ENCODE results near the gene CA4.

CA4 gene

DNA sequence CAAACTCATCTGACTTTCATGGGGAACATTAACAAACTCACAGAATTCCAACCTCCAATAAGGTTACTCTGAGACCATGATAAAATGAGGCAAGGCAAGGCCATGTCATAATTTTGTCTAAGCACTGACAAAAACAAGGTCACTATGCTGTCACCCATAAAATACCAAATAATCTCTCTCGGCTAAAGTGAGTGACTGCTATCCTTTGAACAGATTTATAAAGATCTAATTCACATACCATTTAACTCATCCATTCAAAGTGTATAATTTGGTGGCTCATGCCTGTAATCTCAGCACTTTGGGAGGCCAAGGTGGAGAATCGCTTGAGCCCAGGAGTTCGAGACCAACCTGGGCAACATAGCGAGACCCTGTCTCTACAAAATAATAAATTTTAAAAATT lies 20.6 kb upstream of the CA4 start:
- no peak overlapping the region for H3K27ac ChIP-seq (ENCODE audit: low read depth, low read length, poor library complexity, severe bottlenecking)
- no peaks in the 10 kb centered on the region for H4K20me1 ChIP-seq (ENCODE audit: insufficient read depth, low read length)
- H3K4me2 ChIP-seq (ENCODE audit: low read length): no peak overlapping the region
- no peaks in the 10 kb centered on the region for H3K9me3 ChIP-seq (ENCODE audit: low read length)
- no peak overlapping the region for H3K9ac ChIP-seq (ENCODE audit: low read length)
- no peaks in the 10 kb centered on the region for H3F3A ChIP-seq (ENCODE audit: insufficient read depth, low read length)
- no peaks in the 10 kb centered on the region for H3K79me2 ChIP-seq (ENCODE audit: insufficient read depth, low read length)
- no peaks in the 10 kb centered on the region for H3K9me2 ChIP-seq (ENCODE audit: low read depth, low read length)
- H2AFZ ChIP-seq (ENCODE audit: low read length): no peak overlapping the region
- no peaks in the 10 kb centered on the region for H3K36me3 ChIP-seq (ENCODE audit: insufficient read depth, low read length)
- peaks cover 4% of the 10 kb centered on the region for H3K4me1 ChIP-seq (ENCODE audit: insufficient read depth, low read length, severe bottlenecking)
- no peak overlapping the region for H3K4me3 ChIP-seq (ENCODE audit: low read depth, low read length, poor library complexity, severe bottlenecking)
- H3K27me3 ChIP-seq (ENCODE audit: insufficient read depth, low read length): peaks cover 5% of the 10 kb centered on the region; the same call in 1 of the 2 replicates
- TF ChIP-seq EZH2 (IDR thresholded peaks at IDR 0.05; ENCODE audit: borderline replicate concordance, low read length): no peak
- TF ChIP-seq, protein P1, sequence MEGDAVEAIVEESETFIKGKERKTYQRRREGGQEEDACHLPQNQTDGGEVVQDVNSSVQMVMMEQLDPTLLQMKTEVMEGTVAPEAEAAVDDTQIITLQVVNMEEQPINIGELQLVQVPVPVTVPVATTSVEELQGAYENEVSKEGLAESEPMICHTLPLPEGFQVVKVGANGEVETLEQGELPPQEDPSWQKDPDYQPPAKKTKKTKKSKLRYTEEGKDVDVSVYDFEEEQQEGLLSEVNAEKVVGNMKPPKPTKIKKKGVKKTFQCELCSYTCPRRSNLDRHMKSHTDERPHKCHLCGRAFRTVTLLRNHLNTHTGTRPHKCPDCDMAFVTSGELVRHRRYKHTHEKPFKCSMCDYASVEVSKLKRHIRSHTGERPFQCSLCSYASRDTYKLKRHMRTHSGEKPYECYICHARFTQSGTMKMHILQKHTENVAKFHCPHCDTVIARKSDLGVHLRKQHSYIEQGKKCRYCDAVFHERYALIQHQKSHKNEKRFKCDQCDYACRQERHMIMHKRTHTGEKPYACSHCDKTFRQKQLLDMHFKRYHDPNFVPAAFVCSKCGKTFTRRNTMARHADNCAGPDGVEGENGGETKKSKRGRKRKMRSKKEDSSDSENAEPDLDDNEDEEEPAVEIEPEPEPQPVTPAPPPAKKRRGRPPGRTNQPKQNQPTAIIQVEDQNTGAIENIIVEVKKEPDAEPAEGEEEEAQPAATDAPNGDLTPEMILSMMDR (IDR thresholded peaks at IDR 0.05; ENCODE audit: low read length): no peak

DNA sequence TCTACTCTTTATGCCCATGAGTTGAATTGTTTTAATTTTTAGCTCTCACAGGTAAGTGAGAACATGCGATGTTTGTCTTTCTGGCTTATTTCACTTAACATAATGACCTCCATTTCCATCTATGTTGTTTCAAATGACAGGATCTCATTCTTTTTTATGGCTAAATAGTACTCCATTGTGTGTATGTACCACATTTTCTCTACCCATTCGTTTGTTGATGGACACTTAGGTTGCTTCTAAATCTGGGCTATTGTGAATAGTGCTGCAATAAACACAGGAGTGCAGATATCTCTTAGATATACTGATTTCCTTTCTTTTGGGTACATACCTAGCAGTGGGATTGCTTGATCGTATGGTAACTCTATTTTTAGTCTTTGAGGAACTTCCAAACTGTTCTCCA lies 19.3 kb upstream of the CA4 start:
- Histone ChIP-seq H4K20me1 (ENCODE audit: insufficient read depth, low read length) (no peaks in the 10 kb centered on the region), H3K9me3 (ENCODE audit: low read length) (no peaks in the 10 kb centered on the region), H3K4me3 (ENCODE audit: low read depth, low read length, poor library complexity, severe bottlenecking) (no peak overlapping the region), H3K4me1 (ENCODE audit: insufficient read depth, low read length, severe bottlenecking) (peaks cover 17% of the 10 kb centered on the region), H3K27me3 (ENCODE audit: insufficient read depth, low read length) (peaks cover 5% of the 10 kb centered on the region; the same call in 1 of the 2 replicates), H2AFZ (ENCODE audit: low read length) (no peak overlapping the region), H3K9ac (ENCODE audit: low read length) (no peak overlapping the region), H3F3A (ENCODE audit: insufficient read depth, low read length) (no peaks in the 10 kb centered on the region), H3K9me2 (ENCODE audit: low read depth, low read length) (no peaks in the 10 kb centered on the region), H3K79me2 (ENCODE audit: insufficient read depth, low read length) (no peaks in the 10 kb centered on the region), H3K4me2 (ENCODE audit: low read length) (no peak overlapping the region), H3K27ac (ENCODE audit: low read depth, low read length, poor library complexity, severe bottlenecking) (no peak overlapping the region), H3K36me3 (ENCODE audit: insufficient read depth, low read length) (no peaks in the 10 kb centered on the region)
- TF ChIP-seq, protein P1 (IDR thresholded peaks at IDR 0.05; ENCODE audit: low read length): no peak
- TF ChIP-seq EZH2 (IDR thresholded peaks at IDR 0.05; ENCODE audit: borderline replicate concordance, low read length): no peak

DNA sequence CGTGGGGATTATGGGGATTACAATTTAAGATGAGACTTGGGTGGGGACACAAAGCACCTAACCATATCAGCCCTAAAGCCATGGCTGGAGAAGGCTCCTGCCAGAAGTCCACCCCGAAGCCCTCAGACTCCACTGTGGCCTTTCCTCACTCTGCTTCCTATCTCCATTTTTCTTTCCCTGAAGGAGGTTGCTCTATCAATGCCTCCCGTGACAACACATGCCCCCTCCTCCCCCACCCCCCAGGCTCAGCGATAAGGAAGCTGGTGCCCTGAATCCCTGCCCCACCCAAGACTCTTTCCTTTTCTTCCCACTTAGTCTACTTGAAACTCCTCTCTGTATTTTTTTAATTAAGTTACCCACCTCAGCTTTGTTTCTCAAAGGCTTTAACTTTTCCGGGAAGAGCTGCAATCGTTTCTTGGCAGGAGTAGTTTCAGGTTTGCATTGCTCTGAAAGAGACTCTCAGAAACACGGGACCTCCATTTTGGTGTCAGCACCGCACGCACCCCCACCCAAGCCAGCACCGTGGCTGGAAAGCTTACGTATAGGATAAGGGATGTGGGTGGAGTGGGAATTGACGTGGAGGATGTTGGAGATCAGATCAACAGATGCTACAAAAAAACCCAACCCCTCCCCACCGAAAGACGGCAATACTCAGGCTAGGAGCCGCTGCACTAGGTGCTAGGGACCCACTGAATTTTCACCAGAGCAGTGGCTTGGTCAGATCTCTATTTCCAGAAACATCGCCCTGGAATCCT lies 15.2 kb upstream of the CA4 start:
- Histone ChIP-seq H4K20me1 (ENCODE audit: insufficient read depth, low read length) (no peaks in the 10 kb centered on the region), H3K4me3 (ENCODE audit: low read depth, low read length, poor library complexity, severe bottlenecking) (peak overlapping the region; percentile 67), H3K9ac (ENCODE audit: low read length) (peak overlapping the region; percentile 57), H3K9me3 (ENCODE audit: low read length) (no peaks in the 10 kb centered on the region), H3K27me3 (ENCODE audit: insufficient read depth, low read length) (no peaks in the 10 kb centered on the region), H3K4me1 (ENCODE audit: insufficient read depth, low read length, severe bottlenecking) (peaks cover 17% of the 10 kb centered on the region), H3K36me3 (ENCODE audit: insufficient read depth, low read length) (no peaks in the 10 kb centered on the region), H3F3A (ENCODE audit: insufficient read depth, low read length) (no peaks in the 10 kb centered on the region), H3K79me2 (ENCODE audit: insufficient read depth, low read length) (no peaks in the 10 kb centered on the region), H3K4me2 (ENCODE audit: low read length) (peak overlapping the region; percentile 95), H2AFZ (ENCODE audit: low read length) (0 out of 2 replicates have a peak overlapping the region, but pooled peaks have one; percentile 31), H3K9me2 (ENCODE audit: low read depth, low read length) (no peaks in the 10 kb centered on the region), H3K27ac (ENCODE audit: low read depth, low read length, poor library complexity, severe bottlenecking) (peak overlapping the region; percentile 1)
- TF ChIP-seq, protein P1 (IDR thresholded peaks at IDR 0.05; ENCODE audit: low read length): no peak
- TF ChIP-seq EZH2 (IDR thresholded peaks at IDR 0.05; ENCODE audit: borderline replicate concordance, low read length): no peak
